ENCODE data around the gene TEX2.
A peak's percentile ranks its signal among the peaks of the same experiment; 100 is the strongest.

The TEX2 gene

GRCh38 chr17:64110379-64111152 lies 152.5 kb downstream of the TEX2 start:
- DNase-seq, result no peak

- no peak for DNase-seq
Measured at GRCh38 chr17:64109400-64109799, 153.7 kb downstream of the TEX2 start.

GRCh38 chr17:64107500-64108236 lies 155.4 kb downstream of the TEX2 start:
- no peak for DNase-seq

GRCh38 chr17:64106918-64107317 lies 156.1 kb downstream of the TEX2 start:
- DNase-seq, result no peak

- peak; percentile 55 for DNase-seq
Measured at GRCh38 chr17:64103391-64104364, 159.4 kb downstream of the TEX2 start.

GRCh38 chr17:64102627-64103390 lies 160.3 kb downstream of the TEX2 start:
- DNase-seq, result no peak

GRCh38 chr17:64099543-64099942 lies 163.5 kb downstream of the TEX2 start:
- DNase-seq, result no peak

All from activated CD4-positive, alpha-beta T cell treated with anti-CD3 and anti-CD28 coated beads, Interleukin-2, Interleukin-6, amounts not matched to agents 100 ng/mL and 50 ng/mL, durations not matched to agents 16 hours and 8 hours (primary cell).